ENCODE results near the gene NXT1.

DNA sequence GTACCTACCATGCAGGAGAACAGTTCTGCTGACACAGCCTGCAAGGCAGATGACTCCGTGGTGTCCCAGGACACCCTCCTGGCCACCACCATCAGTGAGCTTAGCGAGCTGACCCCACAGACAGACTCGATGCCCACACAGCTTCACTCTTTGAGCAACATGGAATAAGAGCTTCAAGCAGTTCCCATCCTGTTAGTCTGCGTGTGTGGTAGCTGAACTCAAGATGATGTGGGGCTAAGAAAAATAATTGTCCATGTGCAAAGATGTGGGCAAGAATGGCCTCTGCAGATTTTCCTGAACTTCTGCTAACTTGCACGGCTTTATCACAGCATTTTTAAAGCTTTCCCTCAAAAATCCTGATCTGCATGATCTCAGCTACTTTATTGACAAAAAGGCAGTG lies 19.7 kb downstream of the NXT1 start:
- no peak for TF ChIP-seq CTCF (IDR thresholded peaks at IDR 0.05)
- TF ChIP-seq EZH2 (IDR thresholded peaks at IDR 0.05; ENCODE audit: borderline replicate concordance, insufficient read depth, low read depth, low read length, poor library complexity, severe bottlenecking) = no peak

Measured in B cell (primary cell).